HG03565 (cell line): ENCODE data around the gene SOCS7.

Source experiments
- ATAC-seq: cut with Tn5 transposase; IDR thresholded peaks from one replicate; pipeline ENCODE4 v1.9.1; 2021; ENCODE audit warnings: mild to moderate bottlenecking, moderate library complexity; ENCODE audit not compliant: unreplicated experiment

SOCS7 gene

GRCh38 chr17:38336838-38337237, 14.8 kb upstream of the SOCS7 start:
- ATAC-seq, result no peak

DNA sequence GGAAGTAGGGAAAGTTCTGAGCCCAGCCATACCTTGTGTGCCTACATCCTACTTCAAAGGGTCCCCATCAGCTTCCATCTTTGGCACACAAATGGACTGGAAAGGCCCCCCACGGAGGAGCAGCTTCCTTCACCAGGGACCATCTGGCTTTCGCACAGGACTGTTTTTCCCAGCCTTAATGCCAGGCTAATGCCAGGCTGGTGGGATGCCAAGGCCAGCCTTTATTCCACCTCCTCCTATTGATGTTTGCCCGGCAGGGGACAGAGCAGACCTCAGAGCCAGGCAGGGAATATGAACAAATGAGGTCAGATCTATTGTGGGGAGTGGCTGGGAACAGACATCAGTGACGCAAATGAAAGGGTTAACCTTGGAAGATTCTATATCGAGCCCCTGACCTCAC, 13.6 kb upstream of the SOCS7 start:
- ATAC-seq, result no peak

DNA sequence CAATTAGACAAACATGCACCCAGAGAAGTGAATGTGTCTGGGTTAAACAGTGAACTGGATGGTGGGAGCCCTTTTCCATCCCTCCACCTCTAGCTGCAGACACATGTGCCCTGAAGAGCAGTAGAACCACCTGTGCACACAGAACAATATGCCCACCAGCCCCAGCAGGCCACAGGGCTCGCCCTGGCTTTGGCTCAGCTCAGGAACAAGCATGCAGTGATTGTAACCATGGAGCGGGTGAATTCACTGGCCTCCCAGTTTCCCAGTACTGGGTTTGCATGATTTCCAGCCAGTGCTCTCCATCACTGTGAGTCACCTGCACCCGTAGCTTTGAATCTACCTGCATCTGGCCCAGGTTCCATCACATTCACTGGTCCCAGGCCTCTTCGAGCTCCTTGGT, 13.1 kb upstream of the SOCS7 start:
- no peak for ATAC-seq

DNA sequence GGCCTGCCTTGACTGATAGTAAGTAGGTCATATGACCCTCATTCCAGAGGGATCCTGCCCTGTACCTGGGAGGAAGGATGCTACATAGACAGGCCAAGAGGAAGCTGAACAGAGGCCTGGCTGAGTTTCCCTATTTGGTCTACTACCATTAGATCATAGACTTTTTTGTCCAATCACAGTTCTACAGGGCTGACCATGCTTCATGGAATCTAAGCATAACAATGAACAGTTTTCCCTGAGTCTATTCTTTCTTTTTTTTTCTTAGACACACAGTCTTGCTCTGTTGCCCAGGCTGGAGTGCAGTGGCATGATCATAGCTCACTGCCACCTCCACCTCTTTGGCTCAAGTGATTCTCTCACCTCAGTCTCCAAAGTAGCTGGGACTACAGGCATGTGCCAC, 11.8 kb upstream of the SOCS7 start:
- no peak for ATAC-seq

DNA sequence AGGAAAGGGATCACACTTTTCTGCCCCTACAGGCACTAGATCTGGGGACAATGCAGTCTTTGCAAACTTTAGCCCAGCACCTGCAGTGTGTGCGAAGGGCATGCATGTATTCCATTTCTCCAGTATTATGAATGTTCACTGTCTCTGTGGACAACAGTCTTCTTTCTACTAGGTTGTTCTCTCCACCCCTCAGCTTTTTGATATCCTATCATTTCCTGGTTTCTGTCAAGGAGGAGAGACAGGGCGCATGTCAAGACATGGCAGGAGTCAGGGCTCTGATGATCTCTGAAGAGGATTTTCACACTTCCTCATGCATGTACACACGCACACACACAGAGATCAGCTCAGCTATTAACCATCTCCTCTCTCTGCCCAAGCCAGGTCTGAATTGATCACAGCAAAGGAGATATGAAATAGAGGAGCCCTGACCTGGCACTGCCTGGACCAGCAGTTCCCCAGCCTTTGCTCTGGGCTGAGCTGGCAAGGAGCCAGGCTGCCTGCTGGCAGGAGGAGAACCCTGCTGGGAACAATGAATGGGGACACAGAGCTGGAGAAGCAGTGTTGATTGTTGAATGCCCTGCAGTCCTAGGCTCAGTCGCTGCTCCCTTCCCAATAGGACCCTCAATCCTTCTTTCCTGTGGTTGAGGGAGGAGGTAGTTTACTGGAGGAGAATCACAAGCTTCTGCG, 10.5 kb upstream of the SOCS7 start:
- ATAC-seq, result no peak

DNA sequence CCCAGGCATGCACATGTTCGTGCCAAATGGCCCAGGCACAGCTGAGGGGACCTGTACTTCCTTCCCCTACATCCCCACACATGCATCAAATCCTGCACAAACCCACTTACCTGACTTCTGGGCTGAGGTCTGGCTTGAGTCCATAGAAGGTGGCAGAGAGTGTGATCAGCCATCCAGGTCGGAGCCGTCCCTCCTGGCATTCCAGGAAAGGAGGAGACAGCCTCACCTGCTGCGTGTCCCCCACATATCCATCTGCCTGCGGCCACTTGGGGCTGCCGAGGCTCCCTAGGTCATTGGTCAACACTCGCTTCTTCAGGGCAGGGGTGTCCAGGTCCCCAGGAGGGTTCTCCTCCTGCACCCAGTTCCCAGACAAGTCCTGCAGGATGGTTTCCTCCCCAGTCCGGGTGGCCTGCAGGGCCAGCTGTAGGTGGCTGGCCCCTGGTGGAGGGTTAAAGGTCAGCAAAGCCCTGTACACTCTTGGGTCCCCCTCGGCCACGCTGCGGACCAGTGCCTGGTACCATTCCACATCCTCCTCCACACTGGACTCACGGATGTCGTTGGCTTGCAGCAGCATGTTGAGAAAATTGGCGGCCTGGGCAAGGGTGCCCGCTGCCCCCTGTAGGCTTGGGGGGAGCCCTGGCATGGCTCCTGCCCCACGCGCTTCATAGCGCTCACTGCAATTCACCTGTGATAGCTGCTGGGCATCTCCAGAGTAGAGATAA, 8.6 kb upstream of the SOCS7 start:
- ATAC-seq, result no peak

- ATAC-seq, result no peak
These were observed 7.8 kb upstream of the SOCS7 start, which contains the start of gene GPR179 for GRCh38 chr17:38343608-38344419. GPR179 (minus strand) TSS chr17:38343956; CDS start chr17:38343789, 167 bp downstream.

DNA sequence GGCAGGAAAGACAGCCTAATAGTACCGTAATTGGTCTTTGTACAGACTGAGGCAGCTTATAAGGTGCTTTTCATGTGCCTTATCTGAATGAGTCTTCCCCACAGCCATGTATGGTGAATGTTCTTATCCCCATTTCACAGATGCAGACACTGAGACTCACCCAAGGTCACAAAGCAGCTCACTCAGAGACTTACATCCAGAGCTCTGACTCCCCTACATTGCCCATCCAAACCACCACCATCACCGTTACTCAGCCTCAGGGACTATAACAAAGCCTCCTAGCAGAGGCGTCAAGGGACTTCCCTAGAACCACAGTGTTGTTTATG, 7.3 kb upstream of the SOCS7 start:
- ATAC-seq, result no peak

DNA sequence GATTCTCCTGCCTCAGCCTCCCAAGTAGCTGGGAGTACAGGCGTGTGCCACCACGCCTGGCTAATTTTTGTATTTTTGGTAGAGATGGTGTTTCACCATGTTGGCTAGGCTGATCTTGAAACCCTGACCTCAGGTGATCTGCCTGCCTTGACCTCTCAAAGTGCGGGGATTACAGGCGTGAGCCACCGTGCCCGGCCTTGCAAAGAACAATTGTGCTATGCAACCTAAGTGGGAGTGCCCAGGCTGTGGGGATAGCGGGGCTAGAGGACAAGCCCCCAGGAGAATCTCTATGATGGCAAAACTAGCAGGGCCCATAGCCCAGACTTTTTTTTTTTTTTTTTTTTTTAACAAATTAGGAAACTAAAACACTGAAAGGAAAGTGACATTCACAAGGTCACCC, 5.9 kb upstream of the SOCS7 start:
- no peak for ATAC-seq

GRCh38 chr17:38349097-38349730, 2.4 kb upstream of the SOCS7 start:
- ATAC-seq, result no peak

- ATAC-seq, result no peak
These were observed 1.6 kb upstream of the SOCS7 start for GRCh38 chr17:38350035-38350434.

GRCh38 chr17:38352245-38353085, 821 bp downstream of the SOCS7 start:
- ATAC-seq, result peak; percentile 11

DNA sequence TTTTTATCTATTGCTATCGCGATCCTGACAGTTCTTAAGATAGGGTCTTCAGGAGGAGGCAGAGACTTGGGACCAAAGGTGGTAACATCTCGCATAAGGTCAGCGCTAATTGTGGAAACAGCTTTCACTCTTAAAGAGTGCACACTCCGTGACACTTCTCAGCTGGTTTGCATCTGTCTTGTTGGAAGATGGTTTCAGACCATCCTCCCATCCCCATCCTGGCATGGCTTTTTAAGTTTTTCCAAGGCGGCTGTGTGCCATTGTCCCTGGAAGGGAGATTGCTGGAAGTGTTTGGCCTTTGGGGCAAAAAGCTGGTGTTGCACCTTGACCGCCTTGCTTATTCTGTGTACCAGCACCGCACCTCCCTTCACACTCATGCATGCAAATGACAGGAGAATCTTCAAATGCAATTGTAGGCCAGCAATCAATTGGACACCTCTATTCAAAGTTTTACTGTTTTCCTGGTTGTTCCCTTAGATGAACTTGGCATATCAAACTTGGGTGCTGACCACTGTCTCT, 1.5 kb downstream of the SOCS7 start:
- ATAC-seq, result no peak

- no peak for ATAC-seq
These were observed 2.0 kb downstream of the SOCS7 start for GRCh38 chr17:38353668-38354067.

GRCh38 chr17:38354466-38354865, 2.8 kb downstream of the SOCS7 start:
- no peak for ATAC-seq

DNA sequence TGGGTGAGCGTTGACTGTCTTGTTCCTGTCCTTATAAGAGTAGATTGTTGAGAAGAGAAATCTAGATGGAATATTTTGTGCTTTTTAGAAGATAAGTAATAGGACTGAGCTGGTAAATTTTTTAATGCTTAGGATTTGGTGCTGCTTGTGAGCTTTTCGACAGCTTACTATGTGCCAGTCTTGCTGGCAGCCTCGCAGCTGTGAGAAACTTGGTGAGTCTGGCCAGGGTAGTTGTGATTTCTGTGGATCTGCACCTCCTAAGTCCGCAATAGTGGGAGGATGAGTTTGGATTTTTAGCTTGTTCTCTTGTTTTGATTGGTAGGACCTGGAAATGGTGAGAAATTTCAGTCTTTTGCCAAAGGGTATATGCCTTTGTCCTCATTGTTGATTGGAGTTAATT, 3.6 kb downstream of the SOCS7 start:
- ATAC-seq, result no peak

- ATAC-seq, result no peak
These were observed 6.0 kb downstream of the SOCS7 start for GRCh38 chr17:38357486-38358123.

- ATAC-seq, result no peak
These were observed 7.2 kb downstream of the SOCS7 start for GRCh38 chr17:38358586-38359513.
